WERI-Rb-1 (cell line): ENCODE results near the gene RASL10A.

Experiments used
- DNase-seq: peaks from one replicate; pipeline ENCODE4 v3.0.0-alpha.2; 2020
- H3K27ac ChIP-seq: fragments of 250-450 bp; sonication (Bioruptor Pico); 2 replicates; pipeline ENCODE4 v1.5.1; 2020; ENCODE audit warnings: mild to moderate bottlenecking, moderate library complexity
- H3K27me3 ChIP-seq: fragments of 250-450 bp; sonication (Bioruptor Pico); 2 replicates; pipeline ENCODE4 v1.5.1; 2021; ENCODE audit warnings: mild to moderate bottlenecking, low read depth, moderate library complexity; ENCODE audit not compliant: insufficient read depth, severe bottlenecking
- H3K36me3 ChIP-seq: fragments of 250-450 bp; sonication (Bioruptor Pico); 2 replicates; pipeline ENCODE4 v1.5.1; 2020; ENCODE audit warnings: mild to moderate bottlenecking, moderate library complexity
- H3K4me3 ChIP-seq: 2 replicates; pipeline ENCODE4 v1.5.1; 2011; ENCODE audit warnings: low read depth, mild to moderate bottlenecking, control low read depth, low read length
- H3K9me3 ChIP-seq: fragments of 250-450 bp; sonication (Bioruptor Pico); 2 replicates; pipeline ENCODE4 v1.5.1; 2021; ENCODE audit warnings: mild to moderate bottlenecking, moderate library complexity; ENCODE audit not compliant: severe bottlenecking
- CTCF ChIP-seq: IDR thresholded peaks from 2 replicates; pipeline ENCODE4 v1.5.1; 2011; ENCODE audit warnings: low read depth, mild to moderate bottlenecking, control low read depth, inconsistent platforms, low read length

The RASL10A gene

DNA sequence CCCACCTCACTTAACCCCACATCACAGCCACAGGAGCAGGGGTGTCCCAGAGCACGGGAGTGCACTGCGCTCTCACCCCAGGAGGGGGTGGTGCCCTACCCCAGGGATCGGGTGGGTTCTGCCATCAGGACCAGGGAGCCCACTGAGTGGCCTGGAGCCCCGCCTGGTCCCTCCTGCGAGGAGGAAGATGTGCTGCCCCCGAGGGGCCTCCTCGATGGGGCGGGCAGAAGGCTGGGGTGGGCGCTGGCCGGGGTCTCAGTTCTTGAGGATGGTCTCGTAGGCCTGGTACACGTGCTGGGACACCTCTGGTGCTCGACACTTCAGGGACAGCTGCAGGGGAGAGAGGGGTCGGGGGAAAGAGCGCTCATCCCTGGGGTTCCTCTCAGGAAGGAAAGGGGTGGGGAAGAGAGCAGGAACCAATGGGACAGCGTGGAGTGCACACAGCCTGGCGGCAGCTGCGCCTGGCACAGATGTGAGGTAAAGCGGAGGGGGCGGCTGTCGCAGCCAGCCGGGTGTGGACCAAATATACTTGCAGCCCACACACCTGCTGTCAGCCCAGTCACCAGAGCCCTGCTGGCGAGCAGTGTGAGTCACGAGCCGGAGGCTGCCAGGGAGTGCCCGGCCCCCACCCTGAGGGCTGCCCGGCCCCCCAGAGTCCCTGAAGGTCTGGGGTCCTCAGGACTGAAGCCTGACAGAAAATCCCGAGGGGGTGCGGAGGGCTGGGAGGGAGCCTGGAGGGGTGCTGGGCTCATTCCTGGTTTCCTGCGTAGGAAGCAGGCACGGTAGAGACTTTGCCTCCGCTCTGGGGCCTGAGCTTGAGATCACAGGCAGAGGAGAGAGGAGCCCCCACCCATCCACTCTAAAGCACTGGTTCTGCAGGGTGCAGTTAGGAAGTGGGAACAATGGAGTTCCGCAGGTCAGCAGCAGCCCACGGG is 13.3 kb upstream of the RASL10A start:
- no peak for TF ChIP-seq CTCF
- Histone ChIP-seq H3K27me3 (no peaks in the 10 kb centered on the region), H3K27ac (no peak overlapping the region), H3K36me3 (peaks cover 32% of the 10 kb centered on the region), H3K9me3 (no peaks in the 10 kb centered on the region), H3K4me3 (no peak overlapping the region)
- no peak for DNase-seq

GRCh38 chr22:29328055-29328454 is 12.6 kb upstream of the RASL10A start:
- peak; percentile 15; the same call in 1 of the 2 replicates for TF ChIP-seq CTCF
- DNase-seq, result no peak
- no peak overlapping the region for H3K27ac ChIP-seq
- no peak overlapping the region for H3K4me3 ChIP-seq
- H3K9me3 ChIP-seq, result no peaks in the 10 kb centered on the region
- H3K36me3 ChIP-seq, result peaks cover 26% of the 10 kb centered on the region
- no peaks in the 10 kb centered on the region for H3K27me3 ChIP-seq

DNA sequence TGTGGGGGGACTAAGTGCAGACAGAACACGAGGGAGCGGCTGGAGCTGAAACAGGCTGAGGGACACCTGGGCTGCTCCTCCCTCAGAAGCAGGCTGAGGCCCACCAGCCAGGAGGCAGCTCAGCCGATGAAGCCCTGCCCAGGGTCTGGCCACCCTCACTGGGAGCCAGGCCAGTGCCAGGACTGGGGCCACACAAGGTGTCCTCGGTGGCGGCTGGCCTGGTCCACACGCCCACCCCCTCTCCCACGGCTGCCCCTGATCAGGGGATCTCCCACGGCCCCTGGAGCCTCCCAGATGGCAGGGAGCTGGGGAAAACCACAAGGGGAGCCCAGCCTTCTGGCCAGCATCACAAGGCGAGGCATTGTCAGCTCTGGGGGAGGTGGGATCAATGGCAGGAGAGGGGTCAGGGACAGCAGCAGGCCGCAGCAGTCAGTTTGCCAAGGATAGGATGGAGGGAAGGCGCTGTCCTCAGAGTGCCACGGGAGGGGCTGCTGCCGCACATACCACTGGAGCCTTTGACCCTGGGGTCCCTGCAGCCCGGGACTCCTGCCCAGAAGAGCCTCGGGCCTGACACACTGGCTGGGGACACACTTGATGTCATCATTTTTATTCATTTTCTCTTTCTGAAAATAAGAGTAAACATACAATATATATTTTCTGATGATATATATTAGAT is 11.7 kb upstream of the RASL10A start:
- no peak for TF ChIP-seq CTCF
- DNase-seq, result no peak
- no peaks in the 10 kb centered on the region for H3K27me3 ChIP-seq
- peaks cover 26% of the 10 kb centered on the region for H3K36me3 ChIP-seq
- H3K4me3 ChIP-seq, result no peak overlapping the region
- H3K9me3 ChIP-seq, result no peaks in the 10 kb centered on the region
- H3K27ac ChIP-seq, result no peak overlapping the region

DNA sequence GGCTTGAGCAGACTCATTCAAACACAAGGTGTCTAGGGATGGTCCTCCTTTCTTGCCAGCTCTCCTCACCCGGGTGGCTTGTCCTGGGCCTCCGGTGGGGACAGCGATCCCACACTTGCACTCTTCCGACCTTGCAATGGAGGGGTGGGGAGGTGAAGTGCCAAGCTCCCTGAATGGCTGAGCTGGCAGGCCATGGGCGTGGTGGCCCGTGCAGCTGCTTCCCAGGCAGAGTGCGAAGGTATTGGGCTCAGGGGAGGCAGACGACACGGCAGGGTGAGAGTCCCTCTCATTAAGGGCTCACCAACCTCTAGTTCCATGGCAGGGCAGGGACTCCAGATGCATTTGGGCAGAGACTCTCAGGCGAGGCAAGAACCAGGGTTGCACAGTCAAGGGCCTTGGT is 11.0 kb upstream of the RASL10A start:
- H3K36me3 ChIP-seq, result peaks cover 24% of the 10 kb centered on the region
- DNase-seq, result no peak
- H3K4me3 ChIP-seq, result no peak overlapping the region
- TF ChIP-seq CTCF, result no peak
- no peaks in the 10 kb centered on the region for H3K9me3 ChIP-seq
- no peaks in the 10 kb centered on the region for H3K27me3 ChIP-seq
- H3K27ac ChIP-seq, result no peak overlapping the region

DNA sequence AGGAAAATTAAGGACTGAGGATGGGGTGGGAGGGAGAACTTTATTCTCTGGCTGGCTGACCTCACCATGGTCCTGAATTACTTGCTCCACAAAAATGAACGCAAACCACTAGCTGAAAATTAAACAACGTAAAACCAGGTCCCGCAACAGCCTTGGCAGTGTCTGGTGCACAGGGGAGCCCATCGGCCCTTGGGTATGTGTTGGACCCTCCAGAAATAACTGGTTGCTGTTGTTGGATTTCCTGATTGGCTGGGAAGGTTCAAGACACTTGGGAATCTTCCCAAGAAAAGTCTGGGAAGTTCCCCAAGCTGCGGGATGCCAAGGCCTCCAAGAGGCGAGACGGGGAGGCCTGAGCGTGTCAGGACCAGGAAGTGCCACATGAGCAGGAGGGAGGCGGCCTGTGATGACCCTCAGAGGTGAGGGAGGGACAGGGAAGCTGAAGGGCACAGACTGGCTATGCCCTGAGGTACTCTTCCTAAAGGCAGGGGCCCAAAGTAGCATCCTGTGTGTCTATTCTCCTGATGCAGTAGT is 10.4 kb upstream of the RASL10A start:
- TF ChIP-seq CTCF, result no peak
- DNase-seq, result no peak
- no peaks in the 10 kb centered on the region for H3K27me3 ChIP-seq
- no peak overlapping the region for H3K27ac ChIP-seq
- peaks cover 17% of the 10 kb centered on the region for H3K36me3 ChIP-seq
- H3K4me3 ChIP-seq, result no peak overlapping the region
- no peaks in the 10 kb centered on the region for H3K9me3 ChIP-seq
